Measurements from ENCODE around the gene HSPB9.

DNA sequence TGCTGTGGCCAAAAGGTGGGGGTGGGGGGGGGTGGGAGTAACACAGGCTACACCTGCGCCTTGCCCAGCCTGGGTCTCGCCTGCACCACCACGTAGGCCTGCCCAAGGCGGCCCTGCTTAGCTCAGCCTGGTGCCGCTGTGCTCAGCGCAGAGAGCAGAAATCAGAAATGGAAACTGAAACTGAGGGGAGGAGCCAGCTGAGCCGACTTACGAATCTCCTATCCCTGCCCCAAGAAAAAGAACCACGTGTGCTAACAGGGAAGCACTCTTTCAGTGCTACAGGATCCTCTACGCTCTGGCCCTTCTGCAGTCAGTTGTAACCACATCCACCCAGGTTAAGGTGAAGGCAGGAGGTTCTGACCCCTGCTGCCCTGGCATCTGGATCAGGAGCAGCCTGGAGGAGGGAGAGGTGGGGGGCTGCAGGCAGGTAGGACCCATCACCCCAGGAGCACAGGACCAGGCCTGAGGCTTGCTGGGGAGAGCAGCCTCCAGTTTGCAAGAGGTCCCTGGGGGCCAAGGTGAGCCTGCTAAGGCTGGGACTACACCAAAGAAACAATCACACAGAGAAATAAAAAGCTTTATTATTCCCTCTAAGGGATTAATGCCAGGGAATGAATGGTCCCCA, 9.9 kb upstream of the HSPB9 start, which contains the start of gene DHX58:
- TF ChIP-seq POLR2A (IDR thresholded peaks at IDR 0.05) = peak in 1 of 2 donors; percentile 72
- TF ChIP-seq, protein P1, sequence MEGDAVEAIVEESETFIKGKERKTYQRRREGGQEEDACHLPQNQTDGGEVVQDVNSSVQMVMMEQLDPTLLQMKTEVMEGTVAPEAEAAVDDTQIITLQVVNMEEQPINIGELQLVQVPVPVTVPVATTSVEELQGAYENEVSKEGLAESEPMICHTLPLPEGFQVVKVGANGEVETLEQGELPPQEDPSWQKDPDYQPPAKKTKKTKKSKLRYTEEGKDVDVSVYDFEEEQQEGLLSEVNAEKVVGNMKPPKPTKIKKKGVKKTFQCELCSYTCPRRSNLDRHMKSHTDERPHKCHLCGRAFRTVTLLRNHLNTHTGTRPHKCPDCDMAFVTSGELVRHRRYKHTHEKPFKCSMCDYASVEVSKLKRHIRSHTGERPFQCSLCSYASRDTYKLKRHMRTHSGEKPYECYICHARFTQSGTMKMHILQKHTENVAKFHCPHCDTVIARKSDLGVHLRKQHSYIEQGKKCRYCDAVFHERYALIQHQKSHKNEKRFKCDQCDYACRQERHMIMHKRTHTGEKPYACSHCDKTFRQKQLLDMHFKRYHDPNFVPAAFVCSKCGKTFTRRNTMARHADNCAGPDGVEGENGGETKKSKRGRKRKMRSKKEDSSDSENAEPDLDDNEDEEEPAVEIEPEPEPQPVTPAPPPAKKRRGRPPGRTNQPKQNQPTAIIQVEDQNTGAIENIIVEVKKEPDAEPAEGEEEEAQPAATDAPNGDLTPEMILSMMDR (IDR thresholded peaks at IDR 0.05) = peak in 1 of 3 experiments; percentile 24

Measured in vagina (tissue), 2 donors.